Measurements from ENCODE around the gene ELOB.

ELOB gene

DNA sequence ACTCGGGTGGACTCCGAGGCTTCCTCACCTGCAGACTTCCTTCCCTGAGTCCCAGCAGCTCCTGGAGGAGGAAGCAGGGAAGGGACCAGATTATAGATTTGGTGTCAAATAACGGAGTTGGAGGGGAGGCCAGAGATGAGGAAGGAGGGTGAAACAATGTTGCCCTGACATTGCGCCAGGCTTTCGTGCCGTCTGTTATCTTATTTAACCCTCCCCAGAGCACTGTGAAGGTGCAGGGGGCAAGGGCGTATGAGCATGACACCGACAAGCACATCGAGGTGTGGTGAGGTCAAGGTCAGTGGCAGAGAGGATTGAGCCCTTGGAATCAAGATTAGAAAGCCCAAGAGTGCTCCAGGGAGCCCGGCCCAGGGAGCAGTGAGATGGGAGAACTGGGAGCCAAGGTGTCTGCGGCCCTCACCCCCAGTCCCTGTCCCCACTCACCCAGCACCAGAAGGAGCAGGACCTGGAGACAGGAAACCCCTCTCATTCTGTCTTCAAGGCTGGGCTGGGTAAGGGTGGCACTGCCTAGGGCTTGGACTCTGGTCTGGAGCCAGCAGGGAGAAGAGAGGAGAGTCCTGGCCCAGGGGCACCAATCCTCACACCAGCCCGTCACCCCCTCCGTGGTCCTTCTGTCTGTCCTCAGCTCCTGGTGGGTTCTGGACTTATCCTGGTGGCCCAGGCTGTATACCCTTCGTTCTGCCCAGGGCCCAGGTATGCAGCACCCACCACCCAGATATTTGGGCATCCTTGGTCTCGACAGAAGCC lies 9.2 kb upstream of the ELOB start:
- no peak overlapping the region for H3K4me3 ChIP-seq (ENCODE audit: low read depth, low read length)
- DNase-seq (ENCODE audit: low read depth) = peak; percentile 36
- TF ChIP-seq, protein P1, sequence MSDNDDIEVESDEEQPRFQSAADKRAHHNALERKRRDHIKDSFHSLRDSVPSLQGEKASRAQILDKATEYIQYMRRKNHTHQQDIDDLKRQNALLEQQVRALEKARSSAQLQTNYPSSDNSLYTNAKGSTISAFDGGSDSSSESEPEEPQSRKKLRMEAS (IDR thresholded peaks at IDR 0.05; ENCODE audit: low read depth, low read length) = no peak
- TF ChIP-seq POLR2A (IDR thresholded peaks at IDR 0.05; ENCODE audit: extremely low read depth, insufficient read length) = no peak
- TF ChIP-seq, protein P2, sequence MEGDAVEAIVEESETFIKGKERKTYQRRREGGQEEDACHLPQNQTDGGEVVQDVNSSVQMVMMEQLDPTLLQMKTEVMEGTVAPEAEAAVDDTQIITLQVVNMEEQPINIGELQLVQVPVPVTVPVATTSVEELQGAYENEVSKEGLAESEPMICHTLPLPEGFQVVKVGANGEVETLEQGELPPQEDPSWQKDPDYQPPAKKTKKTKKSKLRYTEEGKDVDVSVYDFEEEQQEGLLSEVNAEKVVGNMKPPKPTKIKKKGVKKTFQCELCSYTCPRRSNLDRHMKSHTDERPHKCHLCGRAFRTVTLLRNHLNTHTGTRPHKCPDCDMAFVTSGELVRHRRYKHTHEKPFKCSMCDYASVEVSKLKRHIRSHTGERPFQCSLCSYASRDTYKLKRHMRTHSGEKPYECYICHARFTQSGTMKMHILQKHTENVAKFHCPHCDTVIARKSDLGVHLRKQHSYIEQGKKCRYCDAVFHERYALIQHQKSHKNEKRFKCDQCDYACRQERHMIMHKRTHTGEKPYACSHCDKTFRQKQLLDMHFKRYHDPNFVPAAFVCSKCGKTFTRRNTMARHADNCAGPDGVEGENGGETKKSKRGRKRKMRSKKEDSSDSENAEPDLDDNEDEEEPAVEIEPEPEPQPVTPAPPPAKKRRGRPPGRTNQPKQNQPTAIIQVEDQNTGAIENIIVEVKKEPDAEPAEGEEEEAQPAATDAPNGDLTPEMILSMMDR (IDR thresholded peaks at IDR 0.05; ENCODE audit: low read depth, low read length) = no peak
- no peak for TF ChIP-seq MYC (IDR thresholded peaks at IDR 0.05; ENCODE audit: low read depth, low read length)

DNA sequence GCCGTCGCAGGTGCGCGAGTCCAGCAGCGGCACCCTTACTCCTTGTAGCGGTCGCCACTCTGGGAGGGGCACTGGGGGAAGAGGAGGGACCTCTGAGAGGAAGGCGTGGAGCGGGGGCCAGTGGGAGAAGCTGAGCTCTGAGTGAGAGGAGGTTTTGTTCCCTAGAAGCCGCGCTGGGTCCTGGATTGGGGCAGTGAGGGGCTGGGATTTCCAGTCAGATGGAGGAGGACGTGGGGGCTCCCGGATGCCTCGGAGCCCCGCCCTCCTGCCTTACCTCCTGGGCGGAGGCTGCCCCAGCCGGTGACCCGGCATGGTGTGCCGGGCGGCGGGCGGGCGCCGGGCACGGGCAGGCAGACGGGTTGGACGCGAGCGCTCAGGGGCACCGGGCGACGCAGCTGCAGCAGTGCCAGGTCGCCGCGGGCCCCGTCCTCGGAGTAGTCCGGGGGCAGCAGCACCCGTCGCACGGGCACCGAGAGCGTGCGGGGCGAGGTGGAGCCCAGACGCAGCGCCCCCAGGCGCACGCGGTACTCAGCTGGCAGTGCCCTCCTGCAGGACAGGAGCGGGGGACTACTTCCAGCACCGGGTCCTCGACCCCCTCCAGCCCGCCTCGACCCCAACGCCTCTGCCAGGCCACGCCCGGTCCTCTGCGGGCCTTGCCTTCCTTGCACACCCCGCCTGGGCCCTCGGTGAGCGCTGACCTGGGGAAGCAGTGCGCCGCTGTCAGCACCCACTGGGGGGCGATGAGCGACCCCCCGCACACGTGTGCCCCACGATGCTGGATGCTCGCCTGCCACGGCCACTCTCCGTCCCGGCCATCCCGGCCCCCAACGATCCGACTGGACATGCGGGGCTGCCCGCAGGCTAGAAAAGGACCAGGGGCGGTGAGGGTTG lies 8.3 kb upstream of the ELOB start:
- DNase-seq (ENCODE audit: low read depth) = peak; percentile 33
- TF ChIP-seq MYC (IDR thresholded peaks at IDR 0.05; ENCODE audit: low read depth, low read length) = no peak
- TF ChIP-seq, protein P2 (IDR thresholded peaks at IDR 0.05; ENCODE audit: low read depth, low read length) = peak; percentile 33
- H3K4me3 ChIP-seq (ENCODE audit: low read depth, low read length) = no peak overlapping the region

DNA sequence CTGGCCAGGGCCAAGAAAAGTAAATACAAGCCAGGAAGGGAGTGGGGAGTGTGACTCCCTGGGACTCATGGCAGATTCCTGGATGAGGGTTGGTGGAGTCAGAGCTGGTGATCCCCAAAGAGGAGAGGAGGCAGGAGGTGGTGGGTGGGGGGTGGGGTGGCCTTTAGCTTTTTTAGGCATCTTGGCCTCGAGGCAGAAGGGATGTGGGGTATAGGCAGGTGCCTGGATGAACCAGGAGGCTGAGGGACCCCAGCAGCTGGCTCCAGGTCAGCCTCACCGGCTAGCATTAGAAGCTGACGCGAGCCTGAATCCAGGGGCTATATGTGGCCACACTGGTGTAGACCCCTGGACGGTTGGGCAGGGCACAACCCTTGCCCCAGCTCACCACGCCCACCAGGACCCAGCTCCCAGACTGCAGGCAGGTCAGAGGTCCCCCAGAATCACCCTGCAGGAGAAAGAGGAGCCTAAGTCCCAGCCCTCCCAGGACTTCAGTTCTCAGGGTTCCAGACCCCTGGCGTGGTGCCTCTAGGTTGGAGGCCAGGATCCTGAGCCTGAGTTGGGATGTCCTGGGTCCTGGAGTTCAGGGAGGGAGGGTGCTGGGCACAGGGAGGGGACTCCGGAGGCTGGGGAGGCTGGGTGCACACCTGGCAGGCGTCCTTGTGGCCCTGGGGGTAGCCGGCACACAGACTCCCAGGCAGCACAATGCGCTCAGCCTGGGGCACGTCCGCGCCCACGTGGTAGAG lies 7.4 kb upstream of the ELOB start:
- DNase-seq (ENCODE audit: low read depth) = no peak
- TF ChIP-seq MYC (IDR thresholded peaks at IDR 0.05; ENCODE audit: low read depth, low read length) (no peak), POLR2A (IDR thresholded peaks at IDR 0.05; ENCODE audit: extremely low read depth, insufficient read length) (no peak)
- TF ChIP-seq, protein P1 (IDR thresholded peaks at IDR 0.05; ENCODE audit: low read depth, low read length) = no peak
- TF ChIP-seq, protein P2 (IDR thresholded peaks at IDR 0.05; ENCODE audit: low read depth, low read length) = no peak
- no peak overlapping the region for H3K4me3 ChIP-seq (ENCODE audit: low read depth, low read length)

DNA sequence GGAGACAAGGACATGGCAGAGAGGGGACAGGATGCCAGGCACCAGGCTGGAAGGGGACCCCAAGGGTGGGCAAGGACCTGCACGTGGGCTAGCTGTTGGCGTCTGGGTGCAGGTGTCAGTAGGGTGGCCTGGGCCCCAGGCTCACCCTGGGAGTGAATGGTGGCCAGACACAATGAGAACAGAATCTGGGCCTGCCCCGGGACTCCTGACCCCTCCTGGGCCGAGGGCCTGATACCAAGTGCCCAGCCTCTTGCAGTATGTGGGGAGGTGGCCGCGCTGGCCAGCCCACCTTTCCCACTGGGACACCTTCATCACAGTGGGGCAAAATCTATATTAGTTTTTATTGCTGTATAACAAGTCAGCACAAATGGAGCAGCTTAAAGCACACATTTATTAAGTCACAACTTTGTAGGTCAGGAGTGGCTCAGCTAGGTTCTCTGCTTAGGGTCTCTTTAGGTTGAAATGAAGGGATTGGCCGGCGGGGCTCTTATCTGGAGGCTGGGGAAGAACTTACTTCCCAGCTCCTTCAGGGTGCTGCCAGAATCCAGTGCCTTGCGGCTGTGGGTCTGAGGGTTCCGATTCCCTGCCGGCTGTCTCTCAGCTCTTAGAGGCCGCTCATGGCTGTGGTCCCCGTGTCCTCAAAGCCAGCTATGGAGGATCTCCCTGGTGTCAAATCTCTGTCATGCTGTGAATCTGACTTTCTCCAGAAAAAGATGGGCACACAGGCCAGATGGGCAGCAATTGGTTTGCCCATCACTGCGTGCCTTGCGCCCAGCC lies 6.7 kb upstream of the ELOB start:
- no peak overlapping the region for H3K4me3 ChIP-seq (ENCODE audit: low read depth, low read length)
- no peak for DNase-seq (ENCODE audit: low read depth)
- TF ChIP-seq, protein P1 (IDR thresholded peaks at IDR 0.05; ENCODE audit: low read depth, low read length) = no peak
- TF ChIP-seq, protein P2 (IDR thresholded peaks at IDR 0.05; ENCODE audit: low read depth, low read length) = no peak
- TF ChIP-seq POLR2A (IDR thresholded peaks at IDR 0.05; ENCODE audit: extremely low read depth, insufficient read length) (no peak), MYC (IDR thresholded peaks at IDR 0.05; ENCODE audit: low read depth, low read length) (no peak)

DNA sequence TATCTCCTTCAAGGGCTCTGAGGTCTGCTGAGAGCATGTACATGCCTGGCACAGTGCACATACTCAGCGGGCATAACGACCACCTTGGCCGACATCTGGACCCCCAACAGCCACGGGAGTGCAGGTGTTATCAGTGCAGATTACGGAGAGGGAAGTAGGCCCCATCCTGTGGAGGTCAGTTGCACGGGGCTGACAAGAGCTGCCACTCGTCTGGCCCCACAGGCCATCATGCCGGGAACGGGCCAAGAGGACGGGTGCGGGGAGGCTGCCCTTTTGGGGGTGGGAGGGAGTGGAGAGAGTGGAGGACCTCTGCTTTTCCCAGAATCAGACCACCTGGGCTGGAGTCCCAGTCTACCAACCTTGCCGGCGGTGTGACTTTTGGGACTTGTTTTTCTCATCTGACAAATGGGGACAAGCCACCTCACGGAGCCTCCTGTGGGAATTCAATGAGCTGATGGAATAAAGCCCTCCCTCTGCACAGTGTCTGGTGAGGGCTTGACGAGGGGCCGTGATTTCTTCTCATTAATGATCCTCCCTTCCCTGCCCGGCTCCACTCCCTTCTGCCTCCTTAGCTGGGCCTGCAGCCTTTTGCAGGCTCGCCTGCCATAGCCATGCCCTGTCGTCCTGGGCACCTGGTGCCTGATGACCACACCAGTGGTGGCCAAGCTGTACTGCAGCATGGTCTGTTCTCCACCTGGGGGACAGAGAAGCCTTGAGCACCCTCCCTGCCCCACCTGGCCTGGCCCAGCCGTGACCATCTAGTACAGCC lies 5.7 kb upstream of the ELOB start:
- no peak overlapping the region for H3K4me3 ChIP-seq (ENCODE audit: low read depth, low read length)
- TF ChIP-seq MYC (IDR thresholded peaks at IDR 0.05; ENCODE audit: low read depth, low read length) (no peak), POLR2A (IDR thresholded peaks at IDR 0.05; ENCODE audit: extremely low read depth, insufficient read length) (no peak)
- TF ChIP-seq, protein P2 (IDR thresholded peaks at IDR 0.05; ENCODE audit: low read depth, low read length) = no peak
- TF ChIP-seq, protein P1 (IDR thresholded peaks at IDR 0.05; ENCODE audit: low read depth, low read length) = no peak
- no peak for DNase-seq (ENCODE audit: low read depth)

All from NB4 (cell line).